Ishikawa (cell line): ENCODE results near the gene VIPR1.

Source experiments
- CEBPB ChIP-seq: IDR thresholded peaks from 2 replicates; pipeline ENCODE4 v1.6.1; 2012
- FOXM1 ChIP-seq: IDR thresholded peaks from 2 replicates; pipeline ENCODE4 v1.6.1; 2012; ENCODE audit warnings: low read depth, borderline replicate concordance
- NFIC ChIP-seq: IDR thresholded peaks from 2 replicates; pipeline ENCODE4 v1.6.1; 2012
- RAD21 ChIP-seq: IDR thresholded peaks from 2 replicates; pipeline ENCODE4 v1.6.1; 2012; ENCODE audit warnings: low read depth
- TAF1 ChIP-seq: IDR thresholded peaks from 2 replicates; pipeline ENCODE4 v1.6.1; 2012; ENCODE audit warnings: low read depth, mild to moderate bottlenecking
- YY1 ChIP-seq: IDR thresholded peaks from 2 replicates; pipeline ENCODE4 v1.6.1; 2012; ENCODE audit warnings: low read depth

GRCh38 chr3:42516443-42516842 lies 14.0 kb downstream of the VIPR1 start:
- TF ChIP-seq CEBPB (no peak), YY1 (no peak), NFIC (no peak), RAD21 (no peak), TAF1 (no peak), FOXM1 (no peak)
